ENCODE data around the gene SPSB4.

DNA sequence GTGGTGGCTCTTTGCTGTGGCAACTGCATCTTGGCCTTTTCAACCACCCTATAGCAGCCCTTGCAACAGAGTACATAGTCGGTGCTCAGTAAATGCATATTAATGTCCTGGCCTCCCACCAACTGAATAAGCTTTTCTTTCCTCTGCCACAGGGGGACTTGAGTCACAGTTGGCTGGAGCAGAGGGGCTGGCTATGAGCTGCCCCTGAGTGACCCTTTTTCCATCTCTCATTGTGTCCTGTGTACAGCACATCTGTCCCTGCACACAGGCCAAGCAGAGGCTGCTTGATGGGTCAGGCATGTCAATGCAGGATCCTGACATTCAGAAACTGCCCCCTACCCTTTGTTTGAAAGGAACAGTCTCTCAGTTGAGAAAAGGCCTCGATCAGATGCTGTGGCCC is 22.4 kb downstream of the SPSB4 start:
- TF ChIP-seq ZNF610 (tag by site-specific recombination; IDR thresholded peaks at IDR 0.05; ENCODE audit: borderline replicate concordance) (no peak), PRDM1 (tag by site-specific recombination; IDR thresholded peaks at IDR 0.05) (no peak), YY1 (tag by site-specific recombination; IDR thresholded peaks at IDR 0.05) (no peak), ZNF24 (tag by site-specific recombination; IDR thresholded peaks at IDR 0.05) (no peak), ZFP3 (tag by site-specific recombination; IDR thresholded peaks at IDR 0.05; ENCODE audit: low read depth) (no peak)
- TF ChIP-seq, protein P1, sequence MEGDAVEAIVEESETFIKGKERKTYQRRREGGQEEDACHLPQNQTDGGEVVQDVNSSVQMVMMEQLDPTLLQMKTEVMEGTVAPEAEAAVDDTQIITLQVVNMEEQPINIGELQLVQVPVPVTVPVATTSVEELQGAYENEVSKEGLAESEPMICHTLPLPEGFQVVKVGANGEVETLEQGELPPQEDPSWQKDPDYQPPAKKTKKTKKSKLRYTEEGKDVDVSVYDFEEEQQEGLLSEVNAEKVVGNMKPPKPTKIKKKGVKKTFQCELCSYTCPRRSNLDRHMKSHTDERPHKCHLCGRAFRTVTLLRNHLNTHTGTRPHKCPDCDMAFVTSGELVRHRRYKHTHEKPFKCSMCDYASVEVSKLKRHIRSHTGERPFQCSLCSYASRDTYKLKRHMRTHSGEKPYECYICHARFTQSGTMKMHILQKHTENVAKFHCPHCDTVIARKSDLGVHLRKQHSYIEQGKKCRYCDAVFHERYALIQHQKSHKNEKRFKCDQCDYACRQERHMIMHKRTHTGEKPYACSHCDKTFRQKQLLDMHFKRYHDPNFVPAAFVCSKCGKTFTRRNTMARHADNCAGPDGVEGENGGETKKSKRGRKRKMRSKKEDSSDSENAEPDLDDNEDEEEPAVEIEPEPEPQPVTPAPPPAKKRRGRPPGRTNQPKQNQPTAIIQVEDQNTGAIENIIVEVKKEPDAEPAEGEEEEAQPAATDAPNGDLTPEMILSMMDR (tag by site-specific recombination; IDR thresholded peaks at IDR 0.05): no peak
- TF ChIP-seq, protein P2, sequence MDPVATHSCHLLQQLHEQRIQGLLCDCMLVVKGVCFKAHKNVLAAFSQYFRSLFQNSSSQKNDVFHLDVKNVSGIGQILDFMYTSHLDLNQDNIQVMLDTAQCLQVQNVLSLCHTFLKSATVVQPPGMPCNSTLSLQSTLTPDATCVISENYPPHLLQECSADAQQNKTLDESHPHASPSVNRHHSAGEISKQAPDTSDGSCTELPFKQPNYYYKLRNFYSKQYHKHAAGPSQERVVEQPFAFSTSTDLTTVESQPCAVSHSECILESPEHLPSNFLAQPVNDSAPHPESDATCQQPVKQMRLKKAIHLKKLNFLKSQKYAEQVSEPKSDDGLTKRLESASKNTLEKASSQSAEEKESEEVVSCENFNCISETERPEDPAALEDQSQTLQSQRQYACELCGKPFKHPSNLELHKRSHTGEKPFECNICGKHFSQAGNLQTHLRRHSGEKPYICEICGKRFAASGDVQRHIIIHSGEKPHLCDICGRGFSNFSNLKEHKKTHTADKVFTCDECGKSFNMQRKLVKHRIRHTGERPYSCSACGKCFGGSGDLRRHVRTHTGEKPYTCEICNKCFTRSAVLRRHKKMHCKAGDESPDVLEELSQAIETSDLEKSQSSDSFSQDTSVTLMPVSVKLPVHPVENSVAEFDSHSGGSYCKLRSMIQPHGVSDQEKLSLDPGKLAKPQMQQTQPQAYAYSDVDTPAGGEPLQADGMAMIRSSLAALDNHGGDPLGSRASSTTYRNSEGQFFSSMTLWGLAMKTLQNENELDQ (tag by site-specific recombination; IDR thresholded peaks at IDR 0.05; ENCODE audit: low read depth): no peak
- TF ChIP-seq, protein P3, sequence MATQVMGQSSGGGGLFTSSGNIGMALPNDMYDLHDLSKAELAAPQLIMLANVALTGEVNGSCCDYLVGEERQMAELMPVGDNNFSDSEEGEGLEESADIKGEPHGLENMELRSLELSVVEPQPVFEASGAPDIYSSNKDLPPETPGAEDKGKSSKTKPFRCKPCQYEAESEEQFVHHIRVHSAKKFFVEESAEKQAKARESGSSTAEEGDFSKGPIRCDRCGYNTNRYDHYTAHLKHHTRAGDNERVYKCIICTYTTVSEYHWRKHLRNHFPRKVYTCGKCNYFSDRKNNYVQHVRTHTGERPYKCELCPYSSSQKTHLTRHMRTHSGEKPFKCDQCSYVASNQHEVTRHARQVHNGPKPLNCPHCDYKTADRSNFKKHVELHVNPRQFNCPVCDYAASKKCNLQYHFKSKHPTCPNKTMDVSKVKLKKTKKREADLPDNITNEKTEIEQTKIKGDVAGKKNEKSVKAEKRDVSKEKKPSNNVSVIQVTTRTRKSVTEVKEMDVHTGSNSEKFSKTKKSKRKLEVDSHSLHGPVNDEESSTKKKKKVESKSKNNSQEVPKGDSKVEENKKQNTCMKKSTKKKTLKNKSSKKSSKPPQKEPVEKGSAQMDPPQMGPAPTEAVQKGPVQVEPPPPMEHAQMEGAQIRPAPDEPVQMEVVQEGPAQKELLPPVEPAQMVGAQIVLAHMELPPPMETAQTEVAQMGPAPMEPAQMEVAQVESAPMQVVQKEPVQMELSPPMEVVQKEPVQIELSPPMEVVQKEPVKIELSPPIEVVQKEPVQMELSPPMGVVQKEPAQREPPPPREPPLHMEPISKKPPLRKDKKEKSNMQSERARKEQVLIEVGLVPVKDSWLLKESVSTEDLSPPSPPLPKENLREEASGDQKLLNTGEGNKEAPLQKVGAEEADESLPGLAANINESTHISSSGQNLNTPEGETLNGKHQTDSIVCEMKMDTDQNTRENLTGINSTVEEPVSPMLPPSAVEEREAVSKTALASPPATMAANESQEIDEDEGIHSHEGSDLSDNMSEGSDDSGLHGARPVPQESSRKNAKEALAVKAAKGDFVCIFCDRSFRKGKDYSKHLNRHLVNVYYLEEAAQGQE (tag by site-specific recombination; IDR thresholded peaks at IDR 0.05): no peak
